ENCODE results near the gene PEX6.

DNA sequence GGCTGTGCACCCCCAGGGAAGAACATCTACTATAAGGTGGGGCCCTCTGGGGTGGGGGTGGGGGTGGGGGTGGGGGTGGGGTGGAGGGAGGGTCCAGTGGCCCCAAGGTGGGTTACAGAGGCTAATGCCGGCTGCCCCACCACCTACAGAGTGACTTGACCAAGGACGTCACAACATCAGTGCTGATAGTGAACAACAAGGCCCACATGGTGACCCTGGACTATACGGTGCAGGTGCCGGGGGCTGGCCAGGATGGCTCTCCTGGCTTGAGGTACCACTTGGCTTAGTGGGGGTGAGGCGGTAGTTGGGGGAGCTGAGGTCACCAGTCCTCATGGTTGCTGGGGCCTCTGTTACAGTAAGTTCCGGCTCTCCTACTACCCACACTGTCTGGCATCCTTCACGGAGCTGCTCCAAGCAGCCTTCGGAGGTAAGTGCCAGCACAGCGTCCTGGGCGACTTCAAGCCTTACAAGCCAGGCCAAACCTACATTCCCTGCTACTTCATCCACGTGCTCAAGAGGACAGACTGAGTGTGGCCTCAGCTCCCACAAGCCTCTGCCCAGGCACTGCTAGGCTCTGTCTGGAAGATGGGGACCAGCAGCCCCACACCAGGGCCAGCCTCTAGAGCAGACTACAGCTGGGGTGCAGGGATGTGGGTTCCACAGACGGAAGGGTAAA lies 15.7 kb downstream of the PEX6 start:
- TF ChIP-seq, protein P1, sequence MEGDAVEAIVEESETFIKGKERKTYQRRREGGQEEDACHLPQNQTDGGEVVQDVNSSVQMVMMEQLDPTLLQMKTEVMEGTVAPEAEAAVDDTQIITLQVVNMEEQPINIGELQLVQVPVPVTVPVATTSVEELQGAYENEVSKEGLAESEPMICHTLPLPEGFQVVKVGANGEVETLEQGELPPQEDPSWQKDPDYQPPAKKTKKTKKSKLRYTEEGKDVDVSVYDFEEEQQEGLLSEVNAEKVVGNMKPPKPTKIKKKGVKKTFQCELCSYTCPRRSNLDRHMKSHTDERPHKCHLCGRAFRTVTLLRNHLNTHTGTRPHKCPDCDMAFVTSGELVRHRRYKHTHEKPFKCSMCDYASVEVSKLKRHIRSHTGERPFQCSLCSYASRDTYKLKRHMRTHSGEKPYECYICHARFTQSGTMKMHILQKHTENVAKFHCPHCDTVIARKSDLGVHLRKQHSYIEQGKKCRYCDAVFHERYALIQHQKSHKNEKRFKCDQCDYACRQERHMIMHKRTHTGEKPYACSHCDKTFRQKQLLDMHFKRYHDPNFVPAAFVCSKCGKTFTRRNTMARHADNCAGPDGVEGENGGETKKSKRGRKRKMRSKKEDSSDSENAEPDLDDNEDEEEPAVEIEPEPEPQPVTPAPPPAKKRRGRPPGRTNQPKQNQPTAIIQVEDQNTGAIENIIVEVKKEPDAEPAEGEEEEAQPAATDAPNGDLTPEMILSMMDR (conservative IDR thresholded peaks at IDR 0.05; ENCODE audit: low read length): no peak
- no peak for TF ChIP-seq EZH2phosphoT487 (IDR thresholded peaks at IDR 0.05; ENCODE audit: borderline replicate concordance, low read depth, low read length)
